GM18498 (cell line): ENCODE results near the gene GJD2.

ENCODE experiments used
- ATAC-seq: cut with Tn5 transposase; IDR thresholded peaks from one replicate; pipeline ENCODE4 v1.9.1; 2021; ENCODE audit warnings: mild to moderate bottlenecking, moderate library complexity; ENCODE audit not compliant: unreplicated experiment

GJD2 gene

GRCh38 chr15:34726406-34727100 lies 28.2 kb downstream of the GJD2 start:
- ATAC-seq = no peak

- no peak for ATAC-seq
These were observed 29.2 kb downstream of the GJD2 start for GRCh38 chr15:34725556-34725955.

- ATAC-seq = no peak
These were observed 30.3 kb downstream of the GJD2 start for GRCh38 chr15:34724481-34724880.

GRCh38 chr15:34722439-34722836 lies 32.4 kb downstream of the GJD2 start:
- no peak for ATAC-seq

GRCh38 chr15:34721802-34722438 lies 32.9 kb downstream of the GJD2 start:
- ATAC-seq = no peak

- ATAC-seq = no peak
These were observed 33.5 kb downstream of the GJD2 start for GRCh38 chr15:34721157-34721801.

GRCh38 chr15:34719695-34720094 lies 35.1 kb downstream of the GJD2 start:
- no peak for ATAC-seq

GRCh38 chr15:34718681-34719665 lies 35.8 kb downstream of the GJD2 start:
- ATAC-seq = no peak

GRCh38 chr15:34717729-34718128 lies 37.1 kb downstream of the GJD2 start:
- no peak for ATAC-seq

- ATAC-seq = no peak
These were observed 38.7 kb downstream of the GJD2 start for GRCh38 chr15:34716111-34716510.

- no peak for ATAC-seq
These were observed 40.2 kb downstream of the GJD2 start for GRCh38 chr15:34714476-34715121.

- ATAC-seq = no peak
These were observed 41.2 kb downstream of the GJD2 start for GRCh38 chr15:34713635-34714034.

- no peak for ATAC-seq
These were observed 44.9 kb downstream of the GJD2 start for GRCh38 chr15:34709866-34710265.

GRCh38 chr15:34708422-34708821 lies 46.4 kb downstream of the GJD2 start:
- no peak for ATAC-seq

GRCh38 chr15:34701536-34701935 lies 53.3 kb downstream of the GJD2 start:
- ATAC-seq = no peak
